Measurements from ENCODE around the gene FOXN3. TPM values are rescaled to one million over a fixed set of nuclear protein-coding genes. Genes with fewer than 3 reads are reported as not detected.

The FOXN3 gene
- polyA plus RNA-seq, 1 donor (not counting 4 experiments of a cell fraction or from before 2014, with no cell fraction given) = 10.2 TPM

GRCh38 chr14:89359477-89360222, 57.4 kb downstream of the FOXN3 start:
- no peak for FAIRE-seq

GRCh38 chr14:89357655-89358297, 59.3 kb downstream of the FOXN3 start:
- no peaks in the 10 kb centered on the region for H3K36me3 ChIP-seq (ENCODE audit: control insufficient read depth in 2 of 2, extremely low read depth in 1 of 2, insufficient read depth in 2 of 2, low read length in 2 of 2)
- DNase-seq (ENCODE audit: low read depth, low spot score) (no peak), FAIRE-seq (no peak)
- H3K9me3 ChIP-seq (ENCODE audit: control insufficient read depth, low read depth, low read length) = no peaks in the 10 kb centered on the region
- H3K9me1 ChIP-seq (ENCODE audit: control insufficient read depth, extremely low read depth, insufficient read depth, low read length) = no peaks in the 10 kb centered on the region
- no peak overlapping the region for H3K4me2 ChIP-seq (ENCODE audit: control insufficient read depth, extremely low read depth, insufficient read depth, low read depth, low read length)
- H4K20me1 ChIP-seq (ENCODE audit: control insufficient read depth, extremely low read depth, insufficient read depth, low read length) = no peaks in the 10 kb centered on the region
- H3K9ac ChIP-seq (ENCODE audit: control insufficient read depth, extremely low read depth, insufficient read depth, low read length) = no peak overlapping the region
- H3K4me1 ChIP-seq (ENCODE audit: control insufficient read depth, extremely low read depth, insufficient read depth, low read length) = no peaks in the 10 kb centered on the region
- H3K4me3 ChIP-seq (ENCODE audit: control insufficient read depth in 2 of 3, extremely low read depth in 1 of 3, insufficient read depth in 2 of 3, low read depth in 1 of 3, low read length in 3 of 3) = no peak overlapping the region
- H3K27me3 ChIP-seq (ENCODE audit: control insufficient read depth, extremely low read depth, insufficient read depth, low read length) = no peaks in the 10 kb centered on the region
- no peak overlapping the region for H3K27ac ChIP-seq (ENCODE audit: control insufficient read depth, insufficient read depth, low read length)
- no peak overlapping the region for H2AFZ ChIP-seq (ENCODE audit: control insufficient read depth, low read length)
- dilution Hi-C loops (cut with MboI; ENCODE audit: extremely low pct_ligation_motif_present, low sequenced_read_pairs) = no loop called here
- H3K79me2 ChIP-seq (ENCODE audit: control insufficient read depth, insufficient read depth, low read length) = no peaks in the 10 kb centered on the region
- TF ChIP-seq EZH2 (IDR thresholded peaks at IDR 0.05; ENCODE audit: low read length) = no peak
- TF ChIP-seq CTCF (optimal IDR thresholded peaks at IDR 0.05 in 1 of 3, IDR thresholded peaks at IDR 0.05 in 1 of 3, conservative IDR thresholded peaks at IDR 0.05 in 1 of 3; ENCODE audit: extremely low read depth in 1 of 3, insufficient read depth in 2 of 3, low read length in 3 of 3) = no peak

More at GRCh38 chr14:89359477-89360222, 57.4 kb downstream of the FOXN3 start:
- dilution Hi-C loops (cut with MboI; ENCODE audit: extremely low pct_ligation_motif_present, low sequenced_read_pairs) = no loop called here
- no peak overlapping the region for H3K9ac ChIP-seq (ENCODE audit: control insufficient read depth, extremely low read depth, insufficient read depth, low read length)
- H3K9me1 ChIP-seq (ENCODE audit: control insufficient read depth, extremely low read depth, insufficient read depth, low read length) = no peaks in the 10 kb centered on the region
- no peak overlapping the region for H2AFZ ChIP-seq (ENCODE audit: control insufficient read depth, low read length)
- no peaks in the 10 kb centered on the region for H3K36me3 ChIP-seq (ENCODE audit: control insufficient read depth in 2 of 2, extremely low read depth in 1 of 2, insufficient read depth in 2 of 2, low read length in 2 of 2)
- H4K20me1 ChIP-seq (ENCODE audit: control insufficient read depth, extremely low read depth, insufficient read depth, low read length) = no peaks in the 10 kb centered on the region
- no peaks in the 10 kb centered on the region for H3K79me2 ChIP-seq (ENCODE audit: control insufficient read depth, insufficient read depth, low read length)
- TF ChIP-seq CTCF (optimal IDR thresholded peaks at IDR 0.05 in 1 of 3, IDR thresholded peaks at IDR 0.05 in 1 of 3, conservative IDR thresholded peaks at IDR 0.05 in 1 of 3; ENCODE audit: extremely low read depth in 1 of 3, insufficient read depth in 2 of 3, low read length in 3 of 3) (no peak), EZH2 (IDR thresholded peaks at IDR 0.05; ENCODE audit: low read length) (no peak)
- no peaks in the 10 kb centered on the region for H3K4me1 ChIP-seq (ENCODE audit: control insufficient read depth, extremely low read depth, insufficient read depth, low read length)
- DNase-seq (ENCODE audit: low read depth, low spot score) = no peak
- H3K27ac ChIP-seq (ENCODE audit: control insufficient read depth, insufficient read depth, low read length) = no peak overlapping the region
- no peaks in the 10 kb centered on the region for H3K9me3 ChIP-seq (ENCODE audit: control insufficient read depth, low read depth, low read length)
- H3K4me2 ChIP-seq (ENCODE audit: control insufficient read depth, extremely low read depth, insufficient read depth, low read depth, low read length) = no peak overlapping the region
- H3K27me3 ChIP-seq (ENCODE audit: control insufficient read depth, extremely low read depth, insufficient read depth, low read length) = no peaks in the 10 kb centered on the region
- no peak overlapping the region for H3K4me3 ChIP-seq (ENCODE audit: control insufficient read depth in 2 of 3, extremely low read depth in 1 of 3, insufficient read depth in 2 of 3, low read depth in 1 of 3, low read length in 3 of 3)
